Upper lobe of right lung (tissue), 1 donor: Measurements from ENCODE around the gene FERMT3. TPM values are rescaled to one million over a fixed set of nuclear protein-coding genes. Genes with fewer than 3 reads are reported as not detected.

Source experiments
- ATAC-seq: fragments of 200-7000 bp; cut with Tn5 transposase; one replicate; pipeline ENCODE4 v1.9.1; 2020; ENCODE audit warnings: mild to moderate bottlenecking, moderate library complexity
- DNase-seq: peaks from one replicate; pipeline ENCODE4 v3.0.0-alpha.2; 2020
- H3K27ac ChIP-seq: fragments of 200-600 bp; one replicate; pipeline ENCODE4 v1.8.0; 2022
- H3K27me3 ChIP-seq: fragments of 200-600 bp; one replicate; pipeline ENCODE4 v1.8.0; 2022; ENCODE audit warnings: mild to moderate bottlenecking
- H3K36me3 ChIP-seq: fragments of 200-600 bp; one replicate; pipeline ENCODE4 v1.8.0; 2022
- H3K4me1 ChIP-seq: fragments of 200-600 bp; one replicate; pipeline ENCODE4 v1.8.0; 2022
- H3K4me3 ChIP-seq: fragments of 200-600 bp; one replicate; pipeline ENCODE4 v1.8.0; 2022; ENCODE audit warnings: mild to moderate bottlenecking
- H3K9me3 ChIP-seq: fragments of 200-600 bp; one replicate; pipeline ENCODE4 v1.8.0; 2022
- CTCF ChIP-seq: fragments of 200-600 bp; IDR thresholded peaks from one replicate; pipeline ENCODE4 v1.8.0; 2022; ENCODE audit warnings: antibody characterized with exemption
- intact Hi-C: fragments of 100-400 bp; cut with DNase I; formaldehyde crosslinking; loops from one replicate; pipeline ENCODE4 v1.11.0; 2022
- total RNA-seq: library from RNA; stranded (reverse); fragmentation: NEBNext Ultra II Directional; extraction: Animal tissue kit (Norgen Biotek cat#: 25700); gene quantifications from one replicate; pipeline ENCODE4 v1.2.1, GENCODE V29; 2021
- donor health status: DM: no; HTN: yes; CAD: no; lungs with severe emphysema.

FERMT3 gene
- total RNA-seq, 1 donor from 2014 or later = 73.1 TPM

GRCh38 chr11:64255135-64256128 lies 48.9 kb downstream of the FERMT3 start:
- Histone ChIP-seq H3K27ac (no peak overlapping the region), H3K9me3 (no peaks in the 10 kb centered on the region), H3K36me3 (peaks cover 47% of the 10 kb centered on the region), H3K4me1 (peaks cover 20% of the 10 kb centered on the region), H3K4me3 (no peak overlapping the region), H3K27me3 (no peaks in the 10 kb centered on the region)
- no peak for TF ChIP-seq CTCF
- DNase-seq (no peak), ATAC-seq (no peak)
- intact Hi-C loops = no loop called here

DNA sequence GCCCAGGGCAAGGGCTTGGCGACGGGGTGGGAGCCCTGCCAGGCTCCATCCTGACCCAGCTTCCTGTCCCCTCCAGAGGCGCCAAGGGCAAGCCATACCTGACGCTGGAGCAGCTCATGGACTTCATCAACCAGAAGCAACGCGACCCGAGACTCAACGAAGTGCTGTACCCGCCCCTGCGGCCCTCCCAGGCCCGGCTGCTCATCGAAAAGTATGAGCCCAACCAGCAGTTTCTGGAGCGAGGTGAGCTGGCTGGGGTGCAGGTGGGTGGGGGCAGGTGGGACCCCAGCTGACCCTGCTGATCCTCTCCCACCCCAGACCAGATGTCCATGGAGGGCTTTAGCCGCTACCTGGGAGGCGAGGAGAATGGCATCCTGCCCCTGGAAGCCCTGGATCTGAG lies 49.8 kb downstream of the FERMT3 start:
- DNase-seq (no peak), ATAC-seq (no peak)
- no peak overlapping the region for H3K27ac ChIP-seq
- intact Hi-C loops = no loop called here
- H3K9me3 ChIP-seq = no peaks in the 10 kb centered on the region
- peaks cover 52% of the 10 kb centered on the region for H3K36me3 ChIP-seq
- TF ChIP-seq CTCF = no peak
- no peak overlapping the region for H3K4me3 ChIP-seq
- no peaks in the 10 kb centered on the region for H3K27me3 ChIP-seq
- peaks cover 14% of the 10 kb centered on the region for H3K4me1 ChIP-seq

- Histone ChIP-seq H3K4me3 (no peak overlapping the region), H3K27me3 (no peaks in the 10 kb centered on the region), H3K9me3 (no peaks in the 10 kb centered on the region), H3K36me3 (peaks cover 71% of the 10 kb centered on the region), H3K4me1 (peaks cover 6% of the 10 kb centered on the region), H3K27ac (no peak overlapping the region)
- intact Hi-C loops = no loop called here
- no peak for TF ChIP-seq CTCF
- DNase-seq (no peak), ATAC-seq (no peak)
Observed at GRCh38 chr11:64258356-64258755, 51.8 kb downstream of the FERMT3 start.

GRCh38 chr11:64258946-64259532 lies 52.5 kb downstream of the FERMT3 start:
- no peak for TF ChIP-seq CTCF
- DNase-seq = no peak
- Histone ChIP-seq H3K27ac (no peak overlapping the region), H3K36me3 (peaks cover 78% of the 10 kb centered on the region), H3K4me1 (no peaks in the 10 kb centered on the region), H3K27me3 (no peaks in the 10 kb centered on the region), H3K4me3 (no peak overlapping the region), H3K9me3 (no peaks in the 10 kb centered on the region)
- no peak for ATAC-seq
- intact Hi-C loops = no loop called here

DNA sequence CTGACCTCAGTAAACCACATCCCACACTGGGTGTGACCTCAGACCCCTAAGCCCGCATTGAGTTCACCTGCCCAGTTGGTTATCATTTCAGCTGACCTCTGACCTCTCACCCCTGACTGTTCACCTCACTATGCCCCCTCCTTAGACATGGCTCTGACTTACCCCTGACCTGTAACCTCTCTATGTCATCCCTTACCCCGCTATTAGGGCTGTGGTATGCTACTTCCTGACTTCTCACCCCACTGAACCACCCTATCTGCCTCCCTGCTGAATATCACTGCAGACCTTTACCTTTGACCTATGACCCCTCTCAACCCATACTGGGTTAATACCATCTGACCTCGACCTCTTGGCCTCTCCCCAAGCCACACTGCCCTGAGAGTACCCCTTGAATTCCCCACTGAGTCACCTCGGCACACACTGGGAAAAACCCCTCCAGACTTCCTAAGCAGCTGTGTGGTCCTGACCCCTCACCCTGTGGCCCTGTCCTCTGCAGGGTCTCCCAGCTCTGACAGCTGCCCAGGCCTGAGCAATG lies 53.1 kb downstream of the FERMT3 start:
- ATAC-seq (no peak), DNase-seq (no peak)
- TF ChIP-seq CTCF = no peak
- H3K4me1 ChIP-seq = no peaks in the 10 kb centered on the region
- no peak overlapping the region for H3K27ac ChIP-seq
- peaks cover 75% of the 10 kb centered on the region for H3K36me3 ChIP-seq
- H3K27me3 ChIP-seq = no peaks in the 10 kb centered on the region
- no peaks in the 10 kb centered on the region for H3K9me3 ChIP-seq
- no peak overlapping the region for H3K4me3 ChIP-seq
- intact Hi-C loops = no loop called here
